ENCODE measurements around the gene ZNF17.

ZNF17 gene
- long read RNA-seq, transcript ZNF17-206 (3 exons, 2,524 nt) = minor isoform, 9 of 43 reads
- long read RNA-seq, transcript ZNF17-201 (4 exons, 2,716 nt) = major isoform, 29 of 43 reads
- long read RNA-seq, partial matches to known transcripts = 0 of 43 reads
- long read RNA-seq, other reads (novel, unspliced or antisense) = 0 of 43 reads

- no peaks in the 10 kb centered on the region for H3K27me3 ChIP-seq (ENCODE audit: insufficient read depth, poor library complexity, severe bottlenecking)
- H3K4me3 ChIP-seq (replicated peaks; ENCODE audit: insufficient read depth, low read length) = peak within 1 kb of the TSS; percentile 97
- TF ChIP-seq POLR2AphosphoS5 (IDR thresholded peaks at IDR 0.05; ENCODE audit: low read depth) (peak; percentile 53; the same call in 1 of the 2 replicates), GABPA (IDR thresholded peaks at IDR 0.05; ENCODE audit: low read depth) (peak; percentile 90), REST (IDR thresholded peaks at IDR 0.05; ENCODE audit: insufficient replicate concordance, low read depth) (no peak)
- H3K27ac ChIP-seq (replicated peaks) = peak within 1 kb of the TSS; percentile 72
- DNase-seq (ENCODE audit: low read depth in 1 of 2, low spot score in 1 of 2) = peak; percentile 91 to 97
Measured at GRCh38 chr19:57410877-57411671, at the start of gene ZNF17. ZNF17 (plus strand) TSS chr19:57411161; CDS start chr19:57413616, 2,455 bp downstream.

- DNase-seq (ENCODE audit: low read depth in 1 of 2, low spot score in 1 of 2) = no peak
- no peak overlapping the region; the same call in 1 of the 2 replicates for H3K4me3 ChIP-seq (replicated peaks; ENCODE audit: insufficient read depth, low read length)
- no peaks in the 10 kb centered on the region for H3K27me3 ChIP-seq (ENCODE audit: insufficient read depth, poor library complexity, severe bottlenecking)
- peak overlapping the region; percentile 80 for H3K27ac ChIP-seq (replicated peaks)
- TF ChIP-seq GABPA (IDR thresholded peaks at IDR 0.05; ENCODE audit: low read depth) = no peak
- TF ChIP-seq SPI1 (IDR thresholded peaks at IDR 0.05; ENCODE audit: borderline replicate concordance, low read depth) = no peak
- TF ChIP-seq POLR2AphosphoS5 (IDR thresholded peaks at IDR 0.05; ENCODE audit: low read depth) = no peak
- no peak for TF ChIP-seq REST (IDR thresholded peaks at IDR 0.05; ENCODE audit: insufficient replicate concordance, low read depth)
- no peak for TF ChIP-seq CTCF (IDR thresholded peaks at IDR 0.05; ENCODE audit: insufficient read depth, low read length)
Measured at GRCh38 chr19:57362419-57362818, 48.5 kb upstream of the ZNF17 start.

- peak; percentile 47 for TF ChIP-seq REST (IDR thresholded peaks at IDR 0.05; ENCODE audit: insufficient replicate concordance, low read depth)
- peak; percentile 96 for TF ChIP-seq GABPA (IDR thresholded peaks at IDR 0.05; ENCODE audit: low read depth)
- TF ChIP-seq CTCF (IDR thresholded peaks at IDR 0.05; ENCODE audit: insufficient read depth, low read length) = no peak
- peak; percentile 86 for TF ChIP-seq POLR2AphosphoS5 (IDR thresholded peaks at IDR 0.05; ENCODE audit: low read depth)
- no peak for TF ChIP-seq SPI1 (IDR thresholded peaks at IDR 0.05; ENCODE audit: borderline replicate concordance, low read depth)
- H3K27me3 ChIP-seq (ENCODE audit: insufficient read depth, poor library complexity, severe bottlenecking) = no peaks in the 10 kb centered on the region
- peak; percentile 99 to 100 for DNase-seq (ENCODE audit: low read depth in 1 of 2, low spot score in 1 of 2)
- peak within 1 kb of the TSS; percentile 80 for H3K27ac ChIP-seq (replicated peaks)
- peak within 1 kb of the TSS; percentile 89 for H3K4me3 ChIP-seq (replicated peaks; ENCODE audit: insufficient read depth, low read length)
Measured at GRCh38 chr19:57362997-57363687, 47.8 kb upstream of the ZNF17 start, which contains the start of the genes TRAPPC2B and ZNF547. TRAPPC2B (plus strand) TSS chr19:57363551; CDS start chr19:57364834, 1,283 bp downstream. ZNF547 (plus strand) TSS chr19:57363551; CDS start chr19:57368556, 5,005 bp downstream.
